OCI-LY3 (cell line): Measurements from ENCODE around the gene FAAH2.

Source experiments
- CTCF ChIP-seq: fragments of 200-600, 300-600 bp; sonication (generic); IDR thresholded peaks from 2 replicates; pipeline ENCODE4 v1.5.1; 2014; ENCODE audit warnings: antibody characterized with exemption, low read length, low read depth
- EZH2phosphoT487 ChIP-seq: fragments of 200-600 bp; shearing (Covaris generic); IDR thresholded peaks from 2 replicates; pipeline ENCODE4 v1.6.1; 2018; ENCODE audit warnings: antibody characterized with exemption, mixed run types, low read depth

GRCh38 chrX:57367649-57368048 lies 81.1 kb downstream of the FAAH2 start:
- TF ChIP-seq CTCF (no peak), EZH2phosphoT487 (no peak)
